ENCODE data around the gene TRAPPC2L.

The TRAPPC2L gene

GRCh38 chr16:88839745-88840599 lies 17.0 kb upstream of the TRAPPC2L start:
- DNase-seq, result no peak

- no peak for DNase-seq
Measured at GRCh38 chr16:88840600-88841215, 16.2 kb upstream of the TRAPPC2L start.

DNA sequence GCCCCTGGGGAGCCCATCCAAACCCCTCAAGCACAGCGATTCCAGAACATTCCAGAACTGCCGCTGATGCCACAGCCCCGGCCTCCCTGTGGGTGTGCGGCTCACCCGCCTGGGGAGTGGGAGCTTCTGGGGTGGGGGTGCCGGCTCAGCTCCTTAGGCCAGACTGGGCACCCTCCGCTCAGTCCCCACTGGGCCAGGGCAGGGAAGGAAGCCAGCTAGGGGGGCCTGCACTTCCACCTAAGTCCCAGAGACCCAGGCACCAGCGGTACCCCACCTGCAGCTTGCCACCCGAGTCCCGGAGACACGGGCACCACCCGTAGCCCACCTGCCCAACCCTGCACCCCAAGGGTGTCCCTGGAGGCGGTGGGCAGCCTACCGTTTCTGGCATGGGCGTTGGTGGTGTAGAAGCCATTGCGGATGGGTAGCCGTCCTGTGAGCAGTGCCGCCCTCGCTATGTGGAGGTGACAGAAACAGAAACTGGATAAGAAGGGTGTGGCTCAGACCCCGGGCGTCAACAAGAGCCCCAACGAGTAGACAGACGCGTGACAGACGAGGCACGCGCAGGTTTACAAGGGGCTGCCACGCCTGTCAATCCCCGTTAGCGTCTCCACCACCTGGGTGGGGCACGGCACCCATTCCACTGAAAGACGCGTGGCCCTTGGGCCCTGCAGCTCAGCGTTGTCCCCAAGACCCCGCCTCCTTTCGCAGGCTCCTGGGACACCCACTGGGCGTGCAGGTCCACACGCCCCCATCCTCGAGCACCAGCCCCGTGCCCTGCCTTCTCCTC lies 15.2 kb upstream of the TRAPPC2L start:
- no peak for DNase-seq

DNA sequence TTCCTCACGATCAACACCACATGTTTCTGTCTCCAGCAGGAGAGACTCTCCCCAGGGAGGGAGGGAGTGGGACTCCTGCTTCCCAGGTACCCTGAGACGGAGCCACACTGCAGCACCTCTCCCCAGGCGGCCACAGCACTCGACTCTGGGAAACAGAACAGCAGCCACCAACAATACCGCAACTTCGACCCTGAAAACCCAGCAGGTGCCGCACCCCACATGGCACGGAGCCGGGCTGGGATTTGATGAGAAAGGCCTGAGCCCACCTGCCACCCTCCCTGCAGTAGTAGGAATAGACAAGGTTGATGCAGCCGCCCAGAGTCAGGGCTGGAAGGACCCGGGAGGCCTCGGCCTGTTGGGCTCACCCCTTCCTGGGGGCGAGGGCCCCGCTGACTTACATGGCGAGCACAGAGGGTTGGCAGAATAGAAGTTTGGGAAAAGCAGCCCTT lies 14.6 kb upstream of the TRAPPC2L start:
- no peak for DNase-seq

DNA sequence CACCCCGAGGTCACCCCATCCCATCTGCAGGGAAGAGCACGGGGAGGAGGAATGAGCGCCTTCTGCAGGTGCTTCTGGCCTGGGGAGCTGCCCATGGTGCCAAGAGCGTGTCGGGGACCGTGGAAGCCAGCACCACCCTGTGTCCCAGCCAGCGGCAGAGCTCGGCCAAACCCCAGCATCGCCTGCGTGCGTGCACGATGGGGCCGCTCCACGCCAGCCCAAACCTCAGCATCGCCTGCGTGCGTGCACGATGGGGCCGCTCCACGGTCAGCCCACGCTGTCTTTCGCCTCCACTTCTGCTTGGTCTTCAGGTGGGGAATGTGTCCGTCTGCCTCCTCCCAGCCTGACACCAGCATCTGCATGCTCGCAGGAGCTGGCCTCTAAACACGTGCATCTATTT lies 14.1 kb upstream of the TRAPPC2L start:
- no peak for DNase-seq

GRCh38 chr16:88843256-88843655 lies 13.7 kb upstream of the TRAPPC2L start:
- no peak for DNase-seq

DNA sequence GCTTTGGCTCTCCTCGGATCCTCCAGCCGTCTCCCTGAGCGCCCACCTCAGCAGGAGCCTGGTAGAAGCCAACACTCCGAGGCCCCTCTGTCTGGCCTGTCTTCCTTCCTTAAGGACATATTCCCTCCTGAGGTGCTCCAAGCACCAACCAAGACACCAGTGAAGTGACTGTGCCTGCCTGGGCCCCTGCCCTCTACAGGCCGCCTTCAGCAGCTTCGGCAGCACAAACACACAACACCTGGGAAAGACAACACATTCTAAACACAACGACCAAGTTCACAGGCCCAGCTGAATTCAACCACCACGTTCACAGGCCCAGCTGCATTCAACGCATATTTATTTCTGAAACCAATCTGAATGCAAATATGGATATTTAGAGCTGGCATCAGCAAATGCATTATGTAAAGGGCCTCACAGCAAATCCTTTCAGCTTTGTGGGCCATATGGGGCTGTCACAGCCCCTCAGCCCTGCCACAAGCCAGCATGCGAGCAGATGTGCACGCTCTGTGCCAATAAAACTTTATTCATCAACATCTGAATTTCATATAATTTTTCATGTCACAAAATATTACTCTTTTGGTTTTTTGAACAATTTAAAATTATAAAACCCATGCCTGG lies 12.4 kb upstream of the TRAPPC2L start:
- no peak for DNase-seq

DNA sequence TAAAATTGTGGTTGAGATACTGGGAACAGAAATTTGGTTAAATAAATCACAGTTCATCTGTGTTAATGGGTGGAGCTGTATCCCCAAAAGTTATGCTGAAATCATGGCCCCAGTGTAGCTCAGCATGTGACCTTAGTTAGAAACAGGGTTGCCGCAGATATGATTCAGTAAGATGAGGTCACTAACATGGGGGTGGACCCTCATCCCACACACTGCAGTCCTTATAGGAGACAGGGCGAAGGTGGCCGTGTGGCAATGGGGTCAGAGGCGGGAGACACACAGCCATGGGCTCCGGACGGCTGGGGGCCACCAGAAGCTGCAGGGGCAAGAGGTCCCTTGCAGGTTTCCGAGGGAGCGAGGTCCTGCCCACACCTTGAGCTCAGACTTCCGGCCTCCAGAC lies 10.8 kb upstream of the TRAPPC2L start:
- no peak for DNase-seq

GRCh38 chr16:88847654-88848053 lies 9.3 kb upstream of the TRAPPC2L start:
- DNase-seq, result no peak

DNA sequence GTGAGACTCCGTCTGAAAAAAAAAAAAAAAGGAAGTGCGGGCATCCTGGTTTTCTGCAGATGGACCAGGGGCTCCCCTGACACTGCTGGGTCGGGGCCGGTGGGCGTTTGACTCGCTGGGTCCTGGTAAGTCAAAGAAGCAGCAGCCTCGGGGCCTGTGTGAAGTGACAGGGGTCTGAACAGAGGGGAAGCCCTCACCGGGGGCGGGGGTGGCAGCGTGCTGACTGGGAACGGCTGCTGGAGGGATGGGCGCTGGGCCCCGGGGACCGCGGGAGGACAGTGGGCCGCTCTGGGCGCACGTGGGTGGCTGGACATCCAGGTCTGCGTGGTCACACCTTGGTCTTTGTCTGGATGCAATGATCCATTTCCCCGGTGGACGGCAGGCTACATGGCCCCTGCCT lies 8.4 kb upstream of the TRAPPC2L start:
- DNase-seq, result no peak

DNA sequence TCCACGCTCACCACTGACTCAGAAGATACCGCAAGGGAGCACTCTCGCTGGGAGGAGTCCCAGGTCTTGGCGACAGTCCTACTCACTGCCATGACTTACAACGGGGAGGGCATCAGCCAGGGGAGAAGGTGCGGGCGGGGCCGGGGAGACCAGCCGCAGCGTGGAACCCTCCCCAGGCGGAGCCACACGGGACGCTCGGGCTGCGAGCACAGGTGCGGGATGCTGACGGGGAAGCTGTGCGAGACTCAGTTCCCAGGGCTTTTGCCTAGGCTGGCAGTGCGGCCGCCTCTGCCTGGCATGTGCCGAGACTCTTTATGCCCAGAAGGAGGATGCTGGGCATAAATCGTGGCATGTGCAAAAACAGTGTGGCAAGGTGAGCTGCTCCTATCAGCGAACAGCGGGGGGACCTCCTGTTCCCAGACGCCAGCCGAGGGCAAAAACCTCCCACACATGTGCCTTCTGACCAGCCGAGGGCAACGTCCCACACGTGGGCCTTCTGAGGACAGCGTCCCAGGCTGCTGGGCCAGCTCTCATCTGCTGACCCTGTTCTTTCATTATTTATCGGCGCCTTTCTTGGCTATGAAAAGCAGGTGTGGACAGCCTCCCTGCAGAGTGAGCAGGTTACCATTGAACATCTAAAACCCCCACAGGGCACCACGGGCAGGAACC lies 6.3 kb upstream of the TRAPPC2L start:
- DNase-seq, result no peak

- no peak for DNase-seq
Measured at GRCh38 chr16:88851616-88852015, 5.3 kb upstream of the TRAPPC2L start.

DNA sequence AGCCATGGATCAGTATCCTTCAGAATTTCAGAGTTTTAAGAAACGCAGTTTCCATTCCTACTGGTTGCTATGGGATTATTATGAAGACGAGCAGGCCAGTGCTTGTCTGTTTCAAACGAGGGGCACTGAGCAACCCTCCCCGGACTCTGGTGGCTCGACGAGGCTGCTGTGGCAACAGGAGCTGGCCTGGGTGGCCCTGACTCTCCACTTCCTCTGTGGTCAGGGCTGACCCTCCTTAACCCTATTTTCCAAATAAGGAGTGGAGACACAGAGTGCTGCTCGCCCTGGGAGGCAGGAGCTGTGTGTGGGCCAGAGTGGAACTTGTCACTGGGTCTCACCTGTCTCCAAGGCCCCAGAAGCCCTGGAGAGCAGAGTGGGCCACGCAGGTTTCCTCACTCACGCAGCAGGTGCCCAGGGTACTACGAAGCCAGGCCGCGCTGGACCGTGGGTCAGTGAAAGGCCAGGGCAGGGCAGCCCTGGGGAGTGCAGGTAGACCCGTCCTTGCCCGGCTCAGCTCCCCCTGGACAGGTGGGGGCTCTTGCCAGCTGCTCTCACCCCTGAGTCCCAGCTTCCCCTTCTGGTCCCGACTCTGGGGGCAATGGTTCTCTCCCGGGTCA lies 3.5 kb upstream of the TRAPPC2L start:
- no peak for DNase-seq

DNA sequence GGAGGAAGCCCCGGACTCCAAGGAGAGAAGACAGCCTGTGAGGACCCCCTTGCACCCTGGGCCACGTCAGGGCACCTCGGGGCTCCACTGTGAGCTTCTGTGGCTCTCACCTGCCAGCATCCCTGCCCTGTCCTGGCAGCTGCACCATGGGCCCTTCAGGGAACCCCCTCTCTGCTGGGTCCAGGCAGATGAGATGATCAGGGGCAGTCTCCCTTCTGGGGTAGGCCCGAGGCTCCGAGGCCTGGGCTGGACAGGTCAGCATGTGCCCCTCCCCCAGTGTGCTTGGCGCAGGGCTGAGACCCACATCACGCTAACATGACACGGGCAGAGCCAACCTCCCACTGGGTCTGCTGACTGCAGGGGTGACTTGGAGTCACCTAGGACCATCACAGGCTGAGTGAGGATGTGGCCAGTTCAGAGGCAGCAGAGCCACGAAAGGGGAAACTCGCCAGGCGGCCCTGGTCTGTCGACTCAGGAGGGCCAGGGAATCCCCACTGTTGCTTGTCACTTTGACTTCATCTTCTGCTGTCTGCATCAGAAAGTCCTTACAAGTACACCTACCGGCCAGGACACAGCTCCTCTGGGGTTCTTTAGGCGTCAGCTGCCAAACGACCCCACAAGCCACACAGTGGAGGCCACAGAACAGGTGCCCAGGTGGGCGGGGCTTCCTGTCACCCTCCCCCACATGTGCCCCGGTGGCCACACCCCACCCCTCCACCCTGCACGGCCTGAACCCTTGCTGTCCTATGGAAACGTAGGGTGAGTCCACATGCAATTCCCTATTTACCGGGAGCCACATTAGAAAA lies 2.4 kb upstream of the TRAPPC2L start:
- DNase-seq, result peak; percentile 65

DNA sequence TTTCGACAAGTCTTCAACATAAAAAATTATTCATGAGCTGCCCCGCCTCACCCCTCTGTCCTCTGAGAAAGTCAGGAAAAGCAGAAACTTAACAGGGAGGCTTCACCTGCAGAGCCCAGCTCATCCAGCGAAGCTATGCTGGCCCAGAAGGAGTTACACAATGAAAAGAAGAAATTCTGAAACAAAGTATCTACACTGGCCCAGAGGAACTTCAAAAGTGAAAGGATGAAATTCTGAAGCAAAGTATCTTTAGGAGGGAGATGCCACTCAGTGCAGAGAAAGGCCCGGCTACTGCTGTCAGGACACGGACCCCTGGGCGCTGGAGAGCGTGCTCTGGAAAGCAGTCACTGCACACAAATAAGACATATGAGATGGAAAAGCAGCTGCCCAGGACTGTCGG lies 1.8 kb upstream of the TRAPPC2L start:
- no peak for DNase-seq

DNA sequence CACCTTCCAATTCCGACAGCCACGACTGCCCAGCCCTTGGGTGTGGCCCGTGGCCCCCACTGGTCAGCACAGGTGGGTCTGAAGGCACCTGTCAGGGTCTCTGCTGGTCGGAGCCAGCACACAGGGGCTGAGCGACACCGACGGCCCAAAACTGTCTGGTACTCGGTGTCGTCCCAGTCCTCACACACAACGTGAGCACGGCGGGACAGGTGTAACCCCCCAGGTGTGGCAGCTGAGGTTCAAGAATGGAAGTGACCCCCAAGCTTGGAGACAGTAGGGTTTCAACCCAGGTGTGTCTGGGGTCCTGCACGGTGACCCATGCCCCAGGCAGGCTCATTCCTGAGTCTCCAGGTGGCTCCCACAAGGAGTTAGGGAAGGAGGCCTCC lies 1.2 kb upstream of the TRAPPC2L start:
- DNase-seq, result no peak

DNA sequence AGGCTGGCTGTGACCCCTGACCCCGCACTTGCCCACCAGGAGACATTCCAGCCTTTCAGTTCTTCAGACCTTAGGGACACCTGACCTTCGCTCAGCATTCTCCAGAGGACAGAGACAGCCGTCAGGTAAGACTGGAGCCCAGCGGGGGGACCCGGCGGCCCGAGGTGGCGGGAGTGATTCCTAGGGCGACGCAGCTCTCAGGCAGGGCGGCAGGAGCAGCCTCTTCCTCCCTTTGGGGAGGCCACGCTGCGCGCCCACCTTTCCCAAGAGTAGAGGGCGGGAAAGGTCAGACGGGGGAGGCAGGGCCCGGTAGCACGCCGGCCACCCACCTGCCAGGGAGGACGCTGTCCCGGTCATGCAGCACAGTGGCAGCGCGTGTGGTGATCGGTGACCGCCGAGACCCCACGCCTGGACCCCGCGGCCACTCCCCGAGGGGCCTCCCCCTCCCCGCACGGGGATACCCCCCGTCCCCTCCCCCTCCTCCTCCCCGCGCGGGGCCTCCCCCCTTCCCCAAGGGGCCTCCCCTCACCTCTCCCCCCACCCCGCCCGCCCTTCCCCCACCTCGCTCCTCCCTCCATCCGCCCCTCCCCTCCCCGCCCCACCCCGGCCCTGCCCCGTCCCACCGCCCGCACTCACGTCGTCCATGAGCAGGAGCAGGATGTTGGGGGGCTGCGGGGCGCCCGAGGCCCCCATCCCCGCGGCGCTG lies 652 bp upstream of the TRAPPC2L start:
- DNase-seq, result peak; percentile 68

DNA sequence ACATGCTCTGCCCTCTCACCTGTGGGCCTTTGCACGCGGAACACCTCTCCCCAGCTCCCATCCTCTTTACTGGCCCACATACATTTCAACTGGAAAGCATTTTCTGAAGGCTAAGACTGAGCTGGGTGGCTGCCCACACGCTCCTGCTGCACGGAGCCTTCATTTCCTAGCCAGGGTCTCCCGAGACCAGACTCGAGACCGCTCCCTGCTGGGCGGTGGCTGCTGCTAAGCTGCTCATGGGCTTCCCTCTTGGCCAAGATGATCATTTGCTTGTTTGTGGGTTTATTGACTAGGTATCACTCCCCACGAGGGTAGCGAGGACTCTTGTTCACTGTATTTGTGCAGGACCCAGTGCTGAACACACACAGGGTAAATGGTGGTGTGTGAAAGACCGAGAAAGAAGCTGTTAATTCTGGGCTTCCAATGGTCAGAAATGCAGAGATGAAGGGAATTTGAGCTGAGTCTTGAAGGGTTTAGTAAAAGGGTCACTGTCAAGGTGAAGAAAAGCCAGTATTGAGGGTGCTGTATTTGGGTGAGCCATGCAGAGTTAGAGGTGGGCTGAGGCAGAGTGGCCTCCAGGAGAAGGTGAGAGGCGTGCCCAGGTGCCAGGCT lies 907 bp downstream of the TRAPPC2L start:
- DNase-seq, result peak; percentile 88

GRCh38 chr16:88859381-88860091 lies 2.6 kb downstream of the TRAPPC2L start:
- no peak for DNase-seq

DNA sequence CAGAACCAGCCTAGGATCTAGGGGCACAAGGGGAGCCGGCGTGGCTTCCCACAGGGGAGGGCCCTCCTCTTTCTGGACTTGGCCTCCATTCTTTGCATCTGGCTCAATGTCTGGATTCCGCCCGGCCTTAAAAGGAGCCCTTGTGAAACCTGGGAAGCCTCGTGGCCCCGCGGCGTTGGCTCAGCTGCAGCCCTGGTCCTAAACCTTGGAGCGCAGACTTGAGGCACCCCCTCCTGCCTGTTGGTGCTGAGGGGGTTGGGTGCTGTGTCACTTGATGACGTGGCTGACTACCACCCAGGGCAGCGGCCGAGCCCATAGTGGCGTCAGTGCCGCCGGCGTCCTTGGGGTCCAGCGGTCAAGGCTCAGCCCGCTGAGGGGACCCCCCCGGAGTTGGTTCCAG lies 4.4 kb downstream of the TRAPPC2L start:
- DNase-seq, result no peak

Measured in activated CD8-positive, alpha-beta memory T cell treated with anti-CD3 and anti-CD28 coated beads for 24 hours (primary cell).